HG02610 (cell line): ENCODE results near the gene RBP3.
"Not testable (repeated sequence)": the region's sequence is repeated elsewhere in the genome, so short reads cannot be mapped to it uniquely, and the experiment has no call there.

ENCODE experiments used
- ATAC-seq: cut with Tn5 transposase; IDR thresholded peaks from one replicate; pipeline ENCODE4 v1.9.1; 2021; ENCODE audit warnings: mild to moderate bottlenecking, moderate library complexity; ENCODE audit not compliant: unreplicated experiment

Gene RBP3

GRCh38 chr10:47370878-47371277, 22.7 kb downstream of the RBP3 start:
- no peak for ATAC-seq

- ATAC-seq, result no peak
Measured at GRCh38 chr10:47371629-47372485, 23.7 kb downstream of the RBP3 start.

GRCh38 chr10:47372726-47373125, 24.6 kb downstream of the RBP3 start:
- ATAC-seq, result no peak

GRCh38 chr10:47374611-47375536, 26.7 kb downstream of the RBP3 start:
- ATAC-seq, result no peak

- no peak for ATAC-seq
Measured at GRCh38 chr10:47376522-47377220, 28.5 kb downstream of the RBP3 start.

GRCh38 chr10:47378183-47378510, 30.0 kb downstream of the RBP3 start:
- no peak for ATAC-seq

- ATAC-seq, result no peak
Measured at GRCh38 chr10:47378606-47379444, 30.7 kb downstream of the RBP3 start.

GRCh38 chr10:47379445-47379785, 31.3 kb downstream of the RBP3 start:
- no peak for ATAC-seq

- ATAC-seq, result no peak
Measured at GRCh38 chr10:47379901-47380300, 31.7 kb downstream of the RBP3 start.

- no peak for ATAC-seq
Measured at GRCh38 chr10:47380341-47381102, 32.4 kb downstream of the RBP3 start.

- ATAC-seq, result no peak
Measured at GRCh38 chr10:47381103-47381395, 32.9 kb downstream of the RBP3 start.

GRCh38 chr10:47381427-47382379, 33.5 kb downstream of the RBP3 start:
- no peak for ATAC-seq

GRCh38 chr10:47383261-47384147, 35.3 kb downstream of the RBP3 start:
- no peak for ATAC-seq

GRCh38 chr10:47384148-47384921, 36.2 kb downstream of the RBP3 start, which contains the start of gene ZNF488:
Gene ZNF488, minus strand, starts transcription at chr10:47384293. Its CDS starts 15,464 bp downstream, at chr10:47368829.
- peak; percentile 92 for ATAC-seq

- ATAC-seq, result not testable (repeated sequence)
Measured at GRCh38 chr10:47386104-47386503, 37.9 kb downstream of the RBP3 start.

- ATAC-seq, result no peak
Measured at GRCh38 chr10:47388879-47389278, 40.7 kb downstream of the RBP3 start.

GRCh38 chr10:47389619-47390018, 41.5 kb downstream of the RBP3 start:
- ATAC-seq, result no peak
